Sigmoid colon (tissue), 4 donors: ENCODE results near the gene MYRFL.

Experiments used
- CTCF ChIP-seq, 4 experiments: fragments of 450-650 bp in 3 of 4; fragments of 200-600 bp in 1 of 4; IDR thresholded peaks; one replicate each; pipeline ENCODE4 v1.5.1; 2016 to 2019; ENCODE audit warnings: antibody characterized with exemption in 4 of 4, mild to moderate bottlenecking in 3 of 4, moderate library complexity in 2 of 4
- EP300 ChIP-seq, 4 donors: sonication (generic); formaldehyde crosslinking; IDR thresholded peaks; one replicate each; pipeline ENCODE4 v1.6.1; 2017; ENCODE audit warnings: antibody characterized with exemption in 4 of 4
- POLR2A ChIP-seq, 2 donors: fragments of 450-650 bp; IDR thresholded peaks; one replicate each; pipeline ENCODE4 v1.6.1; 2016; ENCODE audit warnings: antibody characterized with exemption in 2 of 2, mild to moderate bottlenecking in 2 of 2, moderate library complexity in 2 of 2

DNA sequence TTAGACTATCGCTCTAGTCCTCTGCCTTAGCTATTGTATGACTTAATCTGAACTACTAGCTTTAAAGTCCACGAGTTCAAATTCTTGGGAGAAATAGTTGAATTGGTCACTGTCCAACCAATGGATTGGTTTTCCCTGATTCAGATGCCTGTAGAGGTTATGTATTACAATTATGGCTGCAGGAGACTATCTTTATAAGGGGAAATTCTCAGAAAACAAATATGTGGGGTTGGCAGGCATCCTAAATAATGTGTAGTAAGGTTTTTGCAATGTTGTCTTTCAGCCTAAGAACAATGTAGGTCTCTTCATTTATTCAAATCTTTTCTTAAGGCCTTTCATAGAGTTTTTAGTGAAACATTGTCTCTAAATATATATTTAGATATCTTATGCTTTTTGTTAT is 26.9 kb downstream of the MYRFL start:
- TF ChIP-seq CTCF (IDR thresholded peaks at IDR 0.05) (no peak), POLR2A (IDR thresholded peaks at IDR 0.05) (no peak), EP300 (IDR thresholded peaks at IDR 0.05) (no peak)
